Muscle of leg (tissue), 11 donors: ENCODE results near the gene WBP1L. TPM values are rescaled to one million over a fixed set of nuclear protein-coding genes. Genes with fewer than 3 reads are reported as not detected.
"Not testable (repeated sequence)": the region's sequence is repeated elsewhere in the genome, so short reads cannot be mapped to it uniquely, and the experiment has no call there.

Experiments used
- DNase-seq: peaks from one replicate; pipeline ENCODE4 v3.0.0; 2013
- H3K27ac ChIP-seq: one replicate; pipeline ENCODE4 v1.5.1; 2013; ENCODE audit warnings: mild to moderate bottlenecking, low read length, control low read depth
- H3K27me3 ChIP-seq: one replicate; pipeline ENCODE4 v1.6.1; 2013; ENCODE audit warnings: low read length; ENCODE audit not compliant: control insufficient read depth, insufficient read depth
- H3K36me3 ChIP-seq: one replicate; pipeline ENCODE4 v1.6.1; 2013; ENCODE audit warnings: low read length; ENCODE audit not compliant: control insufficient read depth, insufficient read depth
- H3K4me1 ChIP-seq: one replicate; pipeline ENCODE4 v1.6.1; 2013; ENCODE audit warnings: low read length; ENCODE audit not compliant: control insufficient read depth, insufficient read depth
- H3K4me3 ChIP-seq: one replicate; pipeline ENCODE4 v1.5.1; 2013; ENCODE audit warnings: low read length, control low read depth
- H3K9me3 ChIP-seq: replicated peaks from 2 replicates; pipeline ENCODE4 v1.6.1; 2013; ENCODE audit warnings: low read depth, low read length; ENCODE audit not compliant: control insufficient read depth
- WGBS: methylation state at CpG from one replicate; pipeline ENCODE4 v1.1.5; 2013; ENCODE audit warnings: missing lambda C conversion rate; ENCODE audit not compliant: insufficient coverage; 5-methylcytosine and 5-hydroxymethylcytosine counted together
- polyA plus RNA-seq, 8 donors: library from polyadenylated mRNA; unstranded; fragments of 120-200 nt; gene quantifications; one replicate each; pipeline versions ENCODE4 v1.2.1 to v1.2.3, GENCODE V29; 2013; ENCODE audit warnings: inconsistent platforms in 1 of 8, low replicate concordance in 1 of 8; ENCODE audit not compliant: insufficient read length in 8 of 8, insufficient read depth in 1 of 8
- total RNA-seq: library from RNA; stranded (reverse); fragments of 120-200 nt; gene quantifications from one replicate; pipeline ENCODE4 v1.2.4, GENCODE V29; 2013

Gene WBP1L
- total and polyA plus RNA-seq, 9 donors, result 30.7 to 57.3 (median 48.2) TPM

DNA sequence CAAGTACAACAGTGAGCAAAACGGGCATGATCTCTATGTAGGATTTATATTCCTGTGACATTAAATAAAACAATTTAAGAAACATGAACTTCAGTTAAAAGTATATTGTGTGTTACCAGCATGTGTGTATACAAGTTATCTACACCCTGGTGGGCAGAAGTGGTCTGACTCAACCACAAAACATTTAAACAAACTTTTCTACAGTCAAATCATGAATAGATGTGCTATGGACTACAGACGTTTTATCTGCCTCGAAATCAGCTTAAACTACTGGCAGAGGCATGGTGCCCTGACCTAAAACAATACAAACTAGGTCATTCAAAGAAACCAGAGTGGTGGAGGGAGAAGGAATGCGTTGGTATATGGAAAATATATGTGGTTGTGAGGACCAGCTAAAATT, 33.1 kb upstream of the WBP1L start:
- H3K27me3 ChIP-seq, result no peaks in the 10 kb centered on the region
- H3K9me3 ChIP-seq, result no peaks in the 10 kb centered on the region
- no peaks in the 10 kb centered on the region for H3K36me3 ChIP-seq
- no peak overlapping the region for H3K27ac ChIP-seq
- H3K4me1 ChIP-seq, result peaks cover 9% of the 10 kb centered on the region
- H3K4me3 ChIP-seq, result no peak overlapping the region
- DNase-seq, result no peak
- WGBS, result no CpG with 5 or more reads among the region's 4 CpGs

DNA sequence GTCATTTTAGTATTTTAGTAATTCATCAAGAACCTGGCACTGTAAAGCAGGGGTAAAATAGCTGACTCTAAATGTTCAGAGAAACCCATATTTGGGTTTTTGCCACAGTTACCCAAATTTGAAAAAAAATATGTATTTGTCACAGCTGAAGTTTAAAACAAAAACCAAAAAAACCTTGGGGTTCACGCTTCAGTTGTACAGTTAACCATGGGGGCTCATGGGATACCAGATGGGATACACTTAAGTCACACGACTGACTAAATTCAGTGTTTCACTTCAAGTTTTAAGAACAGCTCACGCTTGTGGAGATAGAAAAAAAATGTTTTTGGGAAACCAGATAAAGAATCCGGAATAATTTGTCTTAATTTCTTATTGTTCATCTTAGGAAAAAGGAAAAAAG, 31.7 kb upstream of the WBP1L start:
- Histone ChIP-seq H3K4me1 (peaks cover 9% of the 10 kb centered on the region), H3K36me3 (peaks cover 3% of the 10 kb centered on the region), H3K27ac (no peak overlapping the region), H3K27me3 (no peaks in the 10 kb centered on the region), H3K9me3 (no peaks in the 10 kb centered on the region), H3K4me3 (no peak overlapping the region)
- WGBS, result no CpG with 5 or more reads among the region's 4 CpGs
- no peak for DNase-seq

DNA sequence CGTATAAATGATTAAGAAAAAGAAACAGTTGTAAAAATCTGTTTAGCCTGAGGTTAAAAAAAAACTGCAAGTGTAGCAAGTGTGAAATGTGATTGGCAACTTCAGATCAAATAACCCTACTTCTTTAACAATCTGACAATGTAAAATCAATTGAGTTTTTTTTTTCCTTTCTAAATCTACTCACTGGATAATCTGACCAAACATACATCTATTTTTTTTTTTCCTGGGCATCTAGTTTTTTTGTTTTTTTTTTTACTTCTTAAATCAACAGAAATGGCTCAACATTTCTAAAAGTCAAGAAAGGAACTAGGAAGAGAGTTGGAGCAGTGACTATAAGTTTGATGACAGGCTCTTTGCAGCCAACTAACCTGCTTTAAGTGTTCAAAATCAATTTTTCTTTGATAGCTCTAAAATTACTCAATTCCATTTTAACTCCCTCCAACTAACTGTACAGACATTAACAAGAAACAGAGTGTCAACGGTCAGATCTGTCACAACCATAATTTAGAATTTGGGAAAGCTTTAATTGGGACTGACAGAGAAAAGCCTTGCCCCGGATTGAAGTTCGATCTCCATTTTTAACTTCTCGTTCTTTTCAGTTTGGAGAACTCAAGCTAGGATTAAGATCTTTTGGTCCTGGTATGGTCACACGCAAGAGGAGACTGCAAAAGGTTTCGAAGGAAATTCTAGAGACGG, 30.8 kb upstream of the WBP1L start:
- Histone ChIP-seq H3K9me3 (no peaks in the 10 kb centered on the region), H3K36me3 (peaks cover 3% of the 10 kb centered on the region), H3K4me3 (peak overlapping the region; percentile 95), H3K4me1 (peaks cover 12% of the 10 kb centered on the region), H3K27ac (peak overlapping the region; percentile 97), H3K27me3 (no peaks in the 10 kb centered on the region)
- WGBS, result 0% methylated on average over 1 of the region's 8 CpGs
- DNase-seq, result no peak

DNA sequence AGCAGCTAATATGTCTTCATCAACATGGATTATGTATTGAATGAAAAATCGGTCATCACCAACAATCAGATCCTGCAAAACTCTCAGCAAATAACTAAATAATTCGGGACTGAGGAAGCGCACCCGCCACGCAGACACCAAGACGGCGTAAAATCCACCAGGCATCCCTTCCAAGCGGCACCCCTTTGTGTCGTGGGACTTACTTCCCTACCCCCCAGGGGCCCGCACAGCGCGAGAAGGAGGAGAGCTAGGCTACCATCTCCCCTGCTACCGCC, 30.3 kb upstream of the WBP1L start:
- WGBS, result 0% methylated on average over 10 of the region's 13 CpGs
- Histone ChIP-seq H3K9me3 (no peaks in the 10 kb centered on the region), H3K27me3 (no peaks in the 10 kb centered on the region), H3K4me1 (peaks cover 17% of the 10 kb centered on the region), H3K36me3 (peaks cover 3% of the 10 kb centered on the region), H3K27ac (peak overlapping the region; percentile 97), H3K4me3 (peak overlapping the region; percentile 95)
- DNase-seq, result no peak

- peak within 1 kb of the TSS; percentile 95 for H3K4me3 ChIP-seq
- peak within 1 kb of the TSS; percentile 97 for H3K27ac ChIP-seq
- H3K27me3 ChIP-seq, result no peaks in the 10 kb centered on the region
- H3K36me3 ChIP-seq, result peaks cover 3% of the 10 kb centered on the region
- DNase-seq, result peak; percentile 100
- under 1% methylated on average over 59 of the region's 62 CpGs for WGBS
- no peaks in the 10 kb centered on the region for H3K9me3 ChIP-seq
- peaks cover 20% of the 10 kb centered on the region for H3K4me1 ChIP-seq
These were observed 29.7 kb upstream of the WBP1L start, which contains the start of gene ARL3 for GRCh38 chr10:102713814-102714620. TSS of gene ARL3 (minus strand) at chr10:102714397. CDS start at chr10:102714275, 122 bp downstream.

- Histone ChIP-seq H3K4me1 (peaks cover 20% of the 10 kb centered on the region), H3K4me3 (peak within 1 kb of the TSS; percentile 95), H3K36me3 (peaks cover 3% of the 10 kb centered on the region), H3K27ac (peak within 1 kb of the TSS; percentile 97), H3K27me3 (no peaks in the 10 kb centered on the region), H3K9me3 (no peaks in the 10 kb centered on the region)
- no peak for DNase-seq
- 3% methylated on average over 38 of the region's 46 CpGs for WGBS
These were observed 28.9 kb upstream of the WBP1L start, which contains the start of gene SFXN2 for GRCh38 chr10:102714621-102715455. TSS of gene SFXN2 (plus strand) at chr10:102714636. CDS start at chr10:102726637, 12,001 bp downstream.

DNA sequence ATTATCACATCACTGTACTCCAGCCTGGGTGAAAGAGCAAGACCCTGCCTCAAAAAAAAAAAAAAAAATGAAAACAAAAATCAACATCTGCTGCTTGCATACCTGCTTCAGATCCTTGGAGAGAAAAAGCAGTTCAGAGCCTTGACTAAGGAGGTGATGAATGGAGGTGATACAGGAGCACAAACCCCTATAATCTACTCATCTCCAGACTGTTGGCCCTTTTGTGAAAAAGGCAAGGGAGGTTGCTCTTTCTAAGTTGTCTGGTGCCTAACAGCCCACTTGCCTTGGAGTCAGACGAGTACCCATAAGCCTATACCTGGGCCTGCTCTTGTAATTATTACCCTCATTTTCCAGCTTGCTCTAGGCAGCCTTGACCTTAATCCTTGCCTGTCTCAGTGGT, 27.9 kb upstream of the WBP1L start:
- H3K27me3 ChIP-seq, result no peaks in the 10 kb centered on the region
- WGBS, result 83% methylated on average over 1 of the region's 1 CpG
- H3K4me3 ChIP-seq, result no peak overlapping the region
- peaks cover 3% of the 10 kb centered on the region for H3K36me3 ChIP-seq
- H3K4me1 ChIP-seq, result peaks cover 20% of the 10 kb centered on the region
- DNase-seq, result no peak
- no peaks in the 10 kb centered on the region for H3K9me3 ChIP-seq
- no peak overlapping the region for H3K27ac ChIP-seq

GRCh38 chr10:102716900-102717565, 26.7 kb upstream of the WBP1L start:
- not testable (repeated sequence) for H3K4me3 ChIP-seq, H3K27me3 ChIP-seq, H3K9me3 ChIP-seq, DNase-seq, H3K27ac ChIP-seq, H3K36me3 ChIP-seq
- 92% methylated on average over 13 of the region's 18 CpGs for WGBS
- peaks cover 20% of the 10 kb centered on the region for H3K4me1 ChIP-seq

DNA sequence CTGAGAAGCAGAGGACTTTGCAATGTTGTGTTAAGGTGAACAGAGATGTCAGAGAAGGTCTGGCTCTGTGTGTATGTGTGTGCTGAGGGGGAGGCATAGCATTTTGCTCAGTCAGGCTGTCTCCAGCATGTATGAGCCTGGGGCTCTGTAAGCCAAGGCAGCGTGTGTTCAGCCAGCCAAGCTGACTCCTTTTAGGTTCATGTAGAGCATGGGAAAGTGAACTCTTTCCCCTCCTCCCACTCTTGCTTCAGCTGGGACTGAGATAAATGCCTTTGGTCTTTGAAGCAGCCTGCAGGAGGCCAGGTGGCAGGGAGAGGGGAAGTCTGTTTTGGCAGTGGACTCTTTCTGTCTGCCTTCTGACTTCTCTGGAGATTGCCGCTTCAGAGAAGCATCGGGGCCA, 25.5 kb upstream of the WBP1L start:
- H3K9me3 ChIP-seq, result no peaks in the 10 kb centered on the region
- H3K4me1 ChIP-seq, result peaks cover 20% of the 10 kb centered on the region
- peak; percentile 71 for DNase-seq
- no peaks in the 10 kb centered on the region for H3K27me3 ChIP-seq
- WGBS, result 30% methylated on average over 2 of the region's 3 CpGs
- peaks cover 3% of the 10 kb centered on the region for H3K36me3 ChIP-seq
- H3K27ac ChIP-seq, result peak overlapping the region; percentile 21
- no peak overlapping the region for H3K4me3 ChIP-seq
